NT2/D1 (cell line): ENCODE data around the gene CCDC60.

Experiments used
- DNase-seq: peaks from one replicate; pipeline ENCODE4 v3.0.0-alpha.2; 2011; ENCODE audit warnings: low read depth, low spot score
- H3K27me3 ChIP-seq: 2 replicates; pipeline ENCODE4 v1.6.0; 2011; ENCODE audit warnings: mild to moderate bottlenecking; ENCODE audit not compliant: insufficient read length, insufficient read depth
- H3K36me3 ChIP-seq: 2 replicates; pipeline ENCODE4 v1.6.1; 2011; ENCODE audit warnings: mild to moderate bottlenecking, low read length, mixed read lengths; ENCODE audit not compliant: insufficient read depth, insufficient read length
- H3K4me1 ChIP-seq: 2 replicates; pipeline ENCODE4 v1.5.1; 2011; ENCODE audit not compliant: insufficient read depth, insufficient read length
- H3K4me3 ChIP-seq: 2 replicates; pipeline ENCODE4 v1.5.1; 2011; ENCODE audit warnings: low read depth; ENCODE audit not compliant: insufficient read length
- H3K9ac ChIP-seq: 2 replicates; pipeline ENCODE4 v1.6.0; 2011; ENCODE audit warnings: low read depth; ENCODE audit not compliant: insufficient read length
- H3K9me3 ChIP-seq: 2 replicates; pipeline ENCODE4 v1.5.1; 2011; ENCODE audit warnings: mild to moderate bottlenecking, low read length; ENCODE audit not compliant: insufficient read depth
- SUZ12 ChIP-seq: IDR thresholded peaks from 2 replicates; pipeline ENCODE4 v1.6.1; 2011; ENCODE audit not compliant: insufficient read length, insufficient read depth; ENCODE audit errors: extremely low read depth
- YY1 ChIP-seq: IDR thresholded peaks from 2 replicates; pipeline ENCODE4 v1.6.1; 2011; ENCODE audit not compliant: insufficient read length, insufficient read depth
- ZNF274 ChIP-seq: IDR thresholded peaks from 2 replicates; pipeline ENCODE4 v1.6.1; 2011; ENCODE audit warnings: mild to moderate bottlenecking, low read depth, low read length

Gene CCDC60

DNA sequence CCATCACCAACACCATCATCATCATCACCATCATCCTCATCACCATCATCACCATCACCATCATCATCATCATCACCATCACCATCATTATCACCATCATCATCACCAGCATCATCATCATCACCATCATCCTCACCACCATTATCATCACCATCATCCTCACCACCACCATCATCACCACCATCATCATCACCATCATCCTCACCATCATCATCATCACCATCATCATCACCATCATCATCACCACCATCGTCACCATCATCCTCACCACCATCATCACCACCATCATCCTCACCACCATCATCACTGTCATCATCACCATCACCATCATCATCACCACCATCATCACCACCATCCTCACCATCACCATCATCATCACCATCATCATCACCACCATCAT, 146.0 kb downstream of the CCDC60 start:
- no peak overlapping the region for H3K9ac ChIP-seq
- no peaks in the 10 kb centered on the region for H3K36me3 ChIP-seq
- DNase-seq = no peak
- H3K27me3 ChIP-seq = no peaks in the 10 kb centered on the region
- no peaks in the 10 kb centered on the region for H3K4me1 ChIP-seq
- TF ChIP-seq SUZ12 = no peak
- TF ChIP-seq ZNF274 = no peak
- no peak for TF ChIP-seq YY1
- H3K9me3 ChIP-seq = no peaks in the 10 kb centered on the region
- H3K4me3 ChIP-seq = no peak overlapping the region

DNA sequence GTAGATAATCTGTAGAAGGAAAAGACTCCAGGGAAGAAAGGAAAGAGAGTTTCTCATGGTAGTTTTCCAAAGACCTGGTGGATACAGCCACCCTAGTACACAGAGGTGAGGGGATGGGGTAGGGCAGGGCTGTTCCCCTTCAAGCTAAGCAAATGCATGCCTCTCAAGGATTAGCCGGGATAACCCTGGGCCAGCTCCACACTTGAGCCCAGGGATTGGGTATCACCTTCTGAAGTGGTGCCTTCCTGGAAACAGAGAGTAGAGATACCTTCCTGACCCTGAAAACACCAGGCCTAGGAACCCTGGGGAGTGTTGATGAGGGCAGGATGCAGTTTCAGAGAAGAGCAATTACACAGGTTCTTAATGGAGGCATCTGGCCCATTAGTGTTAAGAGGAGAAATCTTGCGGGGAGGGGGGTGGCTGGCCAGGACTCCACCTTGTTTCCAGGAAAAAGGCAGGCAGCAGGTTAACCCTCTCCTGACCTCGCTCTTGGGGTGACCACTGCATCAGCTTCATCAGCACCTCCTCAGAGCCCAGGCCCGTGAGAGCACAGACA, 152.1 kb downstream of the CCDC60 start:
- peak; percentile 74 for DNase-seq
- H3K9me3 ChIP-seq = no peaks in the 10 kb centered on the region
- no peaks in the 10 kb centered on the region for H3K36me3 ChIP-seq
- no peak overlapping the region for H3K4me3 ChIP-seq
- no peaks in the 10 kb centered on the region for H3K4me1 ChIP-seq
- H3K27me3 ChIP-seq = no peaks in the 10 kb centered on the region
- TF ChIP-seq YY1 (no peak), SUZ12 (no peak), ZNF274 (no peak)
- no peak overlapping the region for H3K9ac ChIP-seq

DNA sequence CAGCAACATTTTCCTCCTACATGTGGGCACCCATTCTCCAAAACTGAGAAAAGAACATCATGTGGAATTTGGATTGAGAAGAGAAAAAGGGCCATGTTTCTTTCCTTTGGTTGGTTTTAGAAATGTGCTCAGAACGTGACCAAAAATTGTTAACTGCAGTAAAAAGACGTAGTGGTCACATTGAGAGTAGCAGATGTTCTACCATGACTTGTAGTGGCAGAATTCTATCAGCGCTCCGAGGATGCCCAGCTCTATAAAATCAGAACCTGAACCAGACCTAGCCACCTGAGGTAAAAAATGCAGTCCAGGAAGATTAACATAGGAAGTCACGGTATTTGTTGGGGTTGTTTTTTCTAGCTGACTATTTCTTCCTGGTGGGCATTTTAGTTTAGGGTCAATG, 157.3 kb downstream of the CCDC60 start:
- Histone ChIP-seq H3K36me3 (no peaks in the 10 kb centered on the region), H3K9me3 (no peaks in the 10 kb centered on the region), H3K4me3 (no peak overlapping the region), H3K9ac (no peak overlapping the region), H3K27me3 (no peaks in the 10 kb centered on the region), H3K4me1 (no peaks in the 10 kb centered on the region)
- DNase-seq = no peak
- TF ChIP-seq ZNF274 (no peak), YY1 (no peak), SUZ12 (no peak)

DNA sequence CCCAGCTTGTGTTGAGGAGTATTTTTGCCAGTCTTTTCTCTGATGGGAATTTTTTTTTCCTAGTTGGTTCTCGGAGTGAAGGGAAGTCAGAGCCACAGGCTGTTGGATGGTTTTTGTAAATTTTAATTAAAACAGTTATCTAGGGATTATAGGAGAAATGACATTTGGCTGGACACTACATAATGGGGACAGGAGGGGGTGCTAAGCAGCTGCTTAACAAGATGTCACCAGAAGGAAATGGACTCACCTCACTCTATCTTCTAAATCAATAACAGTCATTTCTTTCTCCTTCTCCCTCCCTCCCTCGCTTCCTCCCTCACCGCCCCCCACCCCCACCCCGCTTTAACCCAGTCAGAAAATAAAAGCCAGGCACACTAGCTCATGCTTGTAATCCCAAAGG, 165.7 kb downstream of the CCDC60 start:
- Histone ChIP-seq H3K9me3 (no peaks in the 10 kb centered on the region), H3K36me3 (no peaks in the 10 kb centered on the region), H3K9ac (no peak overlapping the region), H3K4me1 (no peaks in the 10 kb centered on the region), H3K27me3 (no peaks in the 10 kb centered on the region), H3K4me3 (no peak overlapping the region)
- TF ChIP-seq YY1 (no peak), SUZ12 (no peak), ZNF274 (no peak)
- no peak for DNase-seq

DNA sequence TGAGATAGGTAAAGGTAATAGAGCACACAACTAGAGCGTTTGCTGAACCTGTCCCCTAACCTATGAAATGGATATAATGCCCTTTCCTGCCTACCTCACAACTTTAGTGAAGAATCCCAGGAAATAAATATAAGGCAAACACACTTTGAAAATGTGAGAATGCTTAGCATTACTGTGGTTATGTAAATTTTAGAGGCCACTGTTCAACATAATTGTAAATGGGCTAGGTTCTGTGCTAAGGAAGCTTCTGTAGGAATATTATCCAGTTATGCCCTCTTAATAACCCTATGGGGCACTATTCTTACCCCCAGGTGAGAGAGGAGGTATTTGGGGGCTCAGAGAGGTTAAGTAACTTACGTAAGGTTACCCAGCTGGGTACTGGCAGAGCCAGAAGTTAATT, 166.5 kb downstream of the CCDC60 start:
- H3K4me1 ChIP-seq = no peaks in the 10 kb centered on the region
- no peak overlapping the region for H3K4me3 ChIP-seq
- no peaks in the 10 kb centered on the region for H3K36me3 ChIP-seq
- TF ChIP-seq SUZ12 (no peak), YY1 (no peak), ZNF274 (no peak)
- H3K9me3 ChIP-seq = no peaks in the 10 kb centered on the region
- DNase-seq = no peak
- no peaks in the 10 kb centered on the region for H3K27me3 ChIP-seq
- no peak overlapping the region for H3K9ac ChIP-seq

DNA sequence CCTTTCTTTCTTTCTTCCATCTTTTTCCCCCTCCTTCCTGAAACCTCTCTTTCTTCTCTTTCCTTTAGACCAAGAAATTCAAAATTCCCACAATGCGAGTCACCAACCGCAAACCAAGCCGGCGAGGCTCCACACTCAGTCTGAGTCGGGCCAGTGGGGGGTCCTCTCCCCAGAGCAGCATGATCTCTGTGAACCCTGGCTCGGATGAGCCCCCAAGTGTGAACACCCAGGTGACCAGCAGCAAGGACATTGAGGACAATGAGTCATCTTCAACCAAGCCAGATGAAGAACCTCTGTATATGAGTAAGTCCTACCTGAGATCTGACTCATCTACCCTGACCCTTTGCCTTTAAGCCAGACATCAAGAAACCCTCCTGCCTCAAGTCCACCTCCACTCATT, 170.5 kb downstream of the CCDC60 start:
- H3K27me3 ChIP-seq = no peaks in the 10 kb centered on the region
- H3K4me3 ChIP-seq = no peak overlapping the region
- H3K9me3 ChIP-seq = no peaks in the 10 kb centered on the region
- DNase-seq = no peak
- H3K9ac ChIP-seq = no peak overlapping the region
- TF ChIP-seq ZNF274 (no peak), SUZ12 (no peak), YY1 (no peak)
- H3K4me1 ChIP-seq = no peaks in the 10 kb centered on the region
- no peaks in the 10 kb centered on the region for H3K36me3 ChIP-seq

DNA sequence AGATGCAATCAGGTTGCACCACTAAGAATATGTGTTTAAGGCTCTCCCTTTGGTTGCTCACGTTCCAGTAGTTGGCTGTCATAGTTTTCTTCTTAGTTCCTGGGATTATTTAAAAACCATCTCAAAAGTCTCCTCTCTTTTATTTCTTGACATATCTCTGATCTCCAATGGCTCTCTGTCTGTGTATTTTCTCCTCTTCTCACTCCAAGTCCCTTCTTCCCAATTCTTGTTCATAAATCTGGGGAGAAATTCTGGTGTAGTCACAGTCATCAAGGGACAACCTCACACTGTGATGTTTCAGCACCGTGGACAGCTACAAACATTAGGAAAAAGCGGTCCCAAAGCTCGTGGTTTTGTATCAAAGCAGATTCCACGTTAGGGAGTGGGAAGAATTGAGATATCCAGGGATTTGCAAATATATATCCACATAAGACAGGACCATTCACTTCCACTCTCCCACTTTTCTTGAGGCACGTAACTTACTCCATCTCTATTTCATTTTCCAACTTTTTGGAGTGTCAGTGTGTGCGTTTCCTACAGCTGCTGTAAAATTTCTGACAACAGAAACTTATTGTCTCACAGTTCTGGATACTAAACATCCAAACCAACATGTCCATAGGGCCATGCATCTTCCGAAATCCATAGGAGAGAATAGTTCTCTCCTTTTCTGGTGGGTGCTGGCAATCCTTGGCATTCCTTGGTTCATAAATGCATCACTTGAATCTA, 178.4 kb downstream of the CCDC60 start:
- no peaks in the 10 kb centered on the region for H3K9me3 ChIP-seq
- no peak overlapping the region for H3K9ac ChIP-seq
- peaks cover 4% of the 10 kb centered on the region for H3K27me3 ChIP-seq
- TF ChIP-seq SUZ12 = no peak
- no peak for TF ChIP-seq YY1
- no peak for TF ChIP-seq ZNF274
- no peaks in the 10 kb centered on the region for H3K36me3 ChIP-seq
- no peak for DNase-seq
- no peak overlapping the region for H3K4me3 ChIP-seq
- H3K4me1 ChIP-seq = no peaks in the 10 kb centered on the region
